GM19395 (cell line): ENCODE measurements around the gene NRXN2.
"Not testable (repeated sequence)": the region's sequence is repeated elsewhere in the genome, so short reads cannot be mapped to it uniquely, and the experiment has no call there.

Experiments
- ATAC-seq: cut with Tn5 transposase; IDR thresholded peaks from one replicate; pipeline ENCODE4 v1.9.1; 2021; ENCODE audit warnings: mild to moderate bottlenecking, moderate library complexity; ENCODE audit not compliant: unreplicated experiment

NRXN2 gene

DNA sequence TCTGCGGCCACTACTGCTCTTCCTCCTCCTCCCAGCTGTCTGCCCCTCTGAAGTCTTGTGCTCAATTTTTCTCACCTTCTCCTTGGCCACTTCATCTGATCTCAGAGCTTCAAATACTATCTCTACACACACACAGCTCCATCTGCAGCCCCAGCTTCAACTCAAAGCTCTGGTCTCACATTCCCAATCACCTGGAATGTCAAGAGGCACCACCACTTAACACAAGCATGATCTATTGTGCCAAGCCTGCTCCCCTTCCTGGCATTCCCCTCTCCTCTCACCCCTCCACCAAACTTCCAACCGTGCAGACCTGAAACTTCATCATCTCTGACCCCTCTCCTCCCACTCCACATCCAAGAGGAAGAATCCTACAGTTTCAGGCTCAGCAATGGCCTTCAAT is 17.5 kb downstream of the NRXN2 start:
- no peak for ATAC-seq

DNA sequence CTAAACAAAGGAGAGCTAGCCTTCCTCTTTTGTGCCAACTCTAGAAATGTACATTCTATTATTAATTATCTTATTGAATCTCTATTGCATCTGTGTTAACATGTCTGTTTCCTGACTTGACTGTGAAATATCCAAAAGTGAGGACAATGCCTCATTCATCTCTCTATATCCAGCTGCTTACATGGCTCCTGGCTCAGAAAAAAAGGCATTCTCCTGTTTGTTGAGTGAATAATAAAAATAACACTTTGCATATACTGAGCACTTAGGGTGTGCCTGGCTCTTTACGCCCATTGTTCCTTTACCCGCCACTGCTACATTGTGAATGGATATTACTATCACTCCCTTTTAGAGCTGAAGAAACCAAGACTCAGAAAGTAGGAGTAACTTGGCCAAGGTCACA is 19.9 kb downstream of the NRXN2 start:
- ATAC-seq = no peak

DNA sequence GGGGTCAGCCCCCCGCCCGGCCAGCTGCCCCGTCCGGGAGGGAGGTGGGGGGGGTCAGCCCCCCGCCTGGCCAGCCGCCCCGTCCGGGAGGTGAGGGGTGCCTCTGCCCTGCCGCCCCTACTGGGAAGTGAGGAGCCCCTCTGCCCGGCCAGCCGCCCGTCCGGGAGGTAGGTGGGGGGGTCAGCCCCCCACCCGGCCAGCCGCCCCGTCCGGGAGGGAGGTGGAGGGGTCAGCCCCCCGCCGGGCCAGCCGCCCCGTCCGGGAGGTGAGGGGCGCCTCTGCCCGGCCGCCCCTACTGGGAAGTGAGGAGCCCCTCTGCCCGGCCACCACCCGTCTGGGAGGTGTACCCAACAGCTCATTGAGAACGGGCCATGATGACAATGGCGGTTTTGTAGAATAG is 21.0 kb downstream of the NRXN2 start:
- not testable (repeated sequence) for ATAC-seq

DNA sequence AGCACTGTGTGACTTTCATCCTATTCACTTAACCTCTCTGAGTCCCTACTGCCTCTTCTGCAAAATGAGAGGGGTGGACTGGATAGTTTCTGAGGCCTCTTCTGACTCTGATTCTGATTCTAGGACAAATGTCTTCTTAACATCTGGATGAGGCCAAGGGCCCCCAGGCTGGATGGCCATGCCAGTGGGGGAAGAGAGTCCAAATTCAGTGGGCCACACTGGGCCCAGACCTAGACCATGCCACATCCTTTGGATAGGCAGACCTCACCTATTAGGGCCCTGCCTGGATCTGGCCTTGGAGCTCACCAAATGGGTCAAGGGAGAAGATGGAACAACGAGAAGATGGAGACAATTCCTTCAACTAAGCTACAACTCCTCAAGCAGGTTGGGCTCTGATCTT is 24.6 kb downstream of the NRXN2 start:
- ATAC-seq = no peak

DNA sequence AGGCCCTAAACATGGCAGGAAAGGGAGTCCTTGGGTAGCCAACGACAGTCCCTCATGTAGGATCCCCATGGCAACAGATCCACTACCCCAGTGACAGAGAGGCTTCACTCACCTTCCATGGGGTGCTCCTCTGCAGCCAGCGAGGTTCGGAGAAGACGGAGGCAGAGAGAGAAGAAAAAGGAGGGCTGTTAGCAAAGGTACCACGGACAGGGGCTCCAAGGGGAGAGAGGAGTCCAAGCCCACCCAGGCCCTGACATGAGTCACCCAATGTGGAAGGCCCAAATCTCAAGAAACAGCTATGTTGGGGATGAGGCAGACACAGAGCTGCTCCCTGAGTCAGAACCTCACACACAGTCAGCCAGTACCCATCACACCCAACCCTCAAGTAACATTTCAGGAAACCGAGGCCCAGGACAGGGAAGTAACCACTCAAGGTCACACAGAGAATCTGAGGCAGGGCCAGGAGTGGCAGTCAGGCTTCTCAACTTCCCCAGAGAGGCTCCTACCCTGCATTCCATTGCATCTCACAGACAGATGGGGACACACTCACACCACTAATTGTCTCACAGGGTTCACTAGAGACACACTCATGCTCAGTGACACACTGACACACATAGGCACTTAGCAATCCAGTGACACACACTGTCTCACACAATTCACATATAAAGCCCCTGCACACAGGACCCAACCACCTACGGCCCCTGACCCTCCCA is 25.2 kb downstream of the NRXN2 start:
- ATAC-seq = no peak

DNA sequence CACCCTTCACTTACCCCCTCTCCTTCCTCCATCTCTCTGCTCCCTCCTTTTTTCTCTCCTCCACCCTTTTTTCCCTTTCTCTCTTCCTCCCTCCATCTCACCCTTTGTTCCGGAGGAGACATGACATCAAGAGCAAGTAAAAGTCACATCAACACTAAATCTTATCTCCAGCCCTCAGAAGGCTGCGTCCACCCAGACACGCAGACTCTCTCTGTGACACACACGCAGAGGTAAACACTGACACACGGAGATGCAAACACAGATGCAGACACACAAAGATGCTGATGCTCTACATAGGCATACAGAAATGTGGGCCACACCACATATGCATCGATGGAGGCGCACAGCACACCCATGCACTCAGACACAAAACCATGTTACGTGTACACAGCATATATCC is 27.0 kb downstream of the NRXN2 start:
- ATAC-seq = no peak

DNA sequence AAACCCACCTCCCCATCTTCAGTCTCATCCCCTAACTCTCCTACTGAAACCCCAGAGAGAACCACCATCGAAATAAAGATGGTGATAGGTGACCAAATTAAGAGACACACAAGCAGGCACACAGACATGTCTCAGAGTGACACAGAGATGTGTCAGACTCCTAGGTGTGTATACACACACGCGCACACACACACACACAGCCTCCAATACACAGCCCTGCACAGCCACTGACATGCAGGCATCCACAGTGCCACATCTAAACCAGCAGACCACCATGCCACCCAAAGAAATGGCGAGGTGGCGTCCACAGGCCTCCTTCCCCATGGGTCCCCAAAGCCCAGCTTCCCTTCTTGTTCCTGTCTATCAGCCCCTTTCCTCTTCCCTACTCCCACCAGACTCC is 27.4 kb downstream of the NRXN2 start:
- no peak for ATAC-seq

DNA sequence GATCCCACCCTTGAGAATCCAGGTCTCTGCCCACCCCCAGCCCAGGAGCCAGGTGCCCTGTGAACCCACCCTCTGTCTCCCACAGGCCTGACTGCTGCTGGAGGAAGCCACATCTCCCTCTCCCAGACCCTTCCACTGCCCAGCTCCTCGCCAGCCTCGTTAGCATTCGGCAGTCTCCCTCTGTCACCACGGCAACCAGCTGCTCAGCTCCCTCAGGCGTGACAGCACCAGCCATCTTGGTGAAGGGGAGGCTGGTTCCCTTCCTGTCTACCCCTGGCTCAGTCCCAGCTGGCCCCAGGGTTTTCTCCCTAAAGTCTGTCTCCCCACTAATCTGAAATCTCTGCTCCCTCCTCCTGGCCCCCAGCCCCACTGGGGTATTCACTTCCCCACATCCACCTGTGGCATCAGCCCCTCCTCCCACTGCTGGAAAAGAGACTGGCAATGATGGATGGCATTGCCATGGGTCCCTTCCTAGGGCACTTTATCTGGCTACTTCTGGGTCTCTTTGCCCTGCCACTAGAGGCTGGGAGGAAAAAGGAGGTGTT is 28.1 kb downstream of the NRXN2 start:
- ATAC-seq = no peak

DNA sequence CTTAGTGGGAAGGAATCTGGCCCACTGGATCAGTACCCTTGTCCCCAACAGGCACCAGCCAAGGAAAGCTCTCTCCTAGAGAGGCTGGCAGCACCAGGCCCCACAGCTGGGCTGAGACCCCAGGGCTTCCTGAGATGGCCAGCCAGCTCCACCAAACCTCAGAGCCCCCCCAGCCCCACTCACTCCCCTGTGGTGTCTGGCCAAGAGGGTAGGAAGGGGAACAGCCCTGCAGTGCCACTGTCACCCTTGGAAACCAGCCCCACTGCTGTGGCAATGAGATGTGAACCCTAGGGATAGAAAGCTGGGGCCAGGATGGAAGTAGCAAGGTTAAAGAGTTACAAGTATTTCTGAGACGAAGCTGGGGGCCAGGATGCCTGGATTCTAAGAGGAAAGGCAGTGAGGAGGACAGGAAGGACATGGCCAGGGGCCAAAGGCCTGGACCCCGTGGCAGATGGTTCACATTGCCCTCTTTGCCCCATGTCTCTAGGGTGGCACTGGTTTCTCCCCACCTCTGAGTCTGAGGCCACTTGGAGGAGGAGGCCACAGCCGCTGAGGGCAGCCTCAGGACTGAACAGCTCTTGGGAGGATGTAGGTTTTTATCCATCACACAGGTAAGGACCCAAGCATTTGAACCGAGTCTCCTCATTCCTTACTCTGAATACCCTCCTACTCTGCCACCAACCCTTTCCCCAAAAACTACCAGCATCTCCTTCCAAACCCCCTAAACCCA is 28.8 kb downstream of the NRXN2 start:
- no peak for ATAC-seq

DNA sequence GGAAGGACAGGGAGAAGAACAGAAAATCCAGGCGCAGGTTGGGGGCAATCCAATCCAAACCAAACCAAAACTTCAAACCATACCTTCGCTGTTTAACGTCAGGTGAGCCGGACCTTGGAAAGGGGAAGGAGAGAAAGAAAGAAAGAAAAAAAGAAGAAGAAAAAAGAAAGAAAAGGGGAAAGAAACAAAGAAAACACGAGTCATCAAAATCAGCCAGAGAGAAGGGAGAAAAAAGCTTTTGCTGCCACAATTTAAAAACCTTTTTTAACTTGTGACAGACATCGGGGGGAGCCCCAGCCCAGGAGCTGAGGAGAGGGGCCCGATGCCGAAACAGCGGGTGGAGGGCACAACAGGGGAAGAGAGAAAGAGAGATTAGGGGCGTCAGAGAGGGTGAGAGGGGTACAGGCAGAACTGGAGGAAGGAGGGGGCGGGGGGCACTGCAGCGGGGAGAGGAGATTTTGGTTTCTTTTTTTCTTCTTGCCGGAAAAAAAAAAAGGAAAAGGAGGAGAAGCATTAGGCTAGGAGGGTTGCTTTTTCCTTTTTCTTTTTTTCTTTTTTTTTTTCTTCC is 30.1 kb downstream of the NRXN2 start:
- no peak for ATAC-seq

DNA sequence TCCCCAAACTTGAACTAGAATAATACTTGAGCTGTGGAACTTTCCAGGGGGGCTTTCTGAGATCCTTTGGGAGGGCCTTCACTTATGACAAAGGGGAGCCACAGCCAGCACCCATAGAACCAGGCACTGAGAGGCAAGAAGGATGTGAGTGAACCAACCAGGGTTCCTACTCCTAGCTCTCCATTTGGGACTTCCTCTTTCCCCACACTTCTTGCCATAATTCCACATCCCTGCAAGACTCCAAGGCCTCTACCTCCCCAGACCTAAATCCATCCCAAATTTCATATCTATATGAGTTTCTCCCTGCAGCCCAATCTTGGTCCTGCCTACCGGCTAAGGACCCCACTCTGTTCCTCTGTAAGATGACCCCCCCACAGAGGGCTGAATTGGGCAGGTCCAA is 31.5 kb downstream of the NRXN2 start:
- ATAC-seq = no peak

DNA sequence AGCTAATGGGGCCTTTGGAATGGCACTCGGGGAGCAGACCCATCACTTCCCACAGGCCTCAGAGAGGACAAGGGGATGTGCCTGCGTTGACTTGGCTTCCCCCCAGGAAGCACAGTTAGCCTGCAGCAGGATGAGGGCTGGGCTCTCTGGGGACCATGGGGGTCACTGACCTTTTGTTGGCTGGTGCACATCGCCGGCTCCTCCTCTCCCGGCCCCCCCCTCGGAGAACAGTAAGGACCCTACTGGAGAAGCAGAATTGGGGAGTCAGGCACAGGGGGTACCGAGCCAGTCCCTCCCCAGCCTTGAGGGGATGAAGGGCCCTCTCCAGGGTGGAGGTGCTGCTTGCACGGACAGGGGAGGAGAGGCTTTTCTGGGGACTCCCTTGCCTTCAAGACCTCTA is 32.8 kb downstream of the NRXN2 start:
- ATAC-seq = no peak

DNA sequence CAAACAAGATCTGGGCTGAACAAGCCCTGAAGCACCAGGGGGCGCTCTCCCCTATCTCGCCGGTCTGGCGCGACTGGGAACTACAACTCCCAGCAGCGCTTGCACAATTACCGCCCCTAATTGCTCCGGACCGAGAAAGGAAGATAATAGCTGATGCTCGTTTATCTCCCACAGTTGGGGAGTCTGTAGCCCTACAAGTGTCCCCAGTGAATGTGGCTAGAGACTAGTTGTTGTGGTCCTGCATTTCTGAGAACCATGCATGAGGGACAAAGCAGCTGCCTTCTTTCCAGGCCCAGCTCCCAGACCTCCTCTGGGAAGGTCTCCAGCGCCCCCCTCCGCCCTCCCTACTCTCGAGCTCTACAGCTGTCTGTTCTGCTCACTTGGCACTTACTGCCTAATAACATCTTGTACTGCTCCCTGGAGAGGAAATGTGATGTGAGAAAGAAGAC is 34.4 kb downstream of the NRXN2 start:
- ATAC-seq = peak; percentile 87

DNA sequence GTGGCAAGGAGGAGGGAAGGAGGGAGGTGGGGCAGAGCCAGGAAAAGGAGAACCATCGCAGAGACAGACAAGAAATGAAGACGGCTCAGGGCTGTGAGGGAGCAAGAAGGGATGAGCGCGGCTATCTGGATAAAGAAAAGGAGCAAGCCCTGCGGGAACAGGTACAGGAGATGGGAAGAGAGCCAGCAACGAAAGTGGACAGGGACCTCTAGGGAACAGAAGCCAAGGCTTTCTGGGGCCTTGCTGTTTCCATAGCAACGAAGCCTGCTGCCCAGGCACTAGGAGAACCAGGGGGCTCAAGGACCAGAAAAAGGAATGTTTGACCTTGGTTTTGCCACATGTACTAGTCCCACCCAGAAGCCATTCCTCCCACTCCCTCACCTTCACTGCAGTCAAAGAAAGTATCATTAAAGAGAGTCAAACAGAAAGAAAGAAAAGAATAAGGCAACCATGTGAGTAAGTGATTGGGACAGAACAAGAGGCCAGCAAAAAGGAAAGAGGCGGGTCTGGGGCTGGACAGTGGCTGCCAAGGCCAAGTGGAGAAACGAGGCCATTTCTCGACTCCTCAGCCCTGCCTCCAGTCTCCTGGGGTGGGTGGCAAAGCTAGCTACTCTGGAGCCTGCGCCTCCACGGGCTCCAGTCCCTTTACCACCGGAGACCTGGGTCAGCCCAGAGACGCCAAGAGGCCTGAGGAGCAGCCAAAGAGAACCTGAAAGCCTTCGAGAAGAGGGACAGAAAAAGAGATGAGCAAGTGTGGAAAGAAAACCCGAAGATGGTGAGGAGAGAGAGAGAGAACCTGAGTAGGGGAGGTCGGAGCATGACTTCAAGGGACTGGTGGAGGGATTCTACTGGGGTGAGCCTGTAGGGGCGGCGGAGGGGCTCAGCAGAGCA is 35.1 kb downstream of the NRXN2 start:
- no peak for ATAC-seq

DNA sequence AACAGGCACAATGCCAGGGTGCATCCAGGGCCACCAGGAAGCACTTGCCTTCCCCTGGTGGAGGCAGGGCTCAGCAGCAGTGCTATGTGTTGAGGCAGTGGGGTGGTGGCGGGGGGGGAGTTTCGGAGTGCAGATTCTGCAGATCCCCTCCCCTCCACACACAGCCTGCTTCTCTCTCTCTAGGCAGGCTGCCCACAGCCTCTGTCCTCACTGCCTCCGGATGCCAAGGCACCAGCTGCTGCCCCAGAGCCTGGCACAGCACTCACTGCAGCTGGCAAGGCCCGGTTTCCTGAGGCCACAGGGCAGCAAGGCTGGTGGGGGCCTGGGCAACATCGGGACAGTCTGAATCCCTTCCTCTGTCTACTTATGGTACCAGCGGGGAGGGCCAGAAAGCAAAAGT is 35.8 kb downstream of the NRXN2 start:
- ATAC-seq = no peak

DNA sequence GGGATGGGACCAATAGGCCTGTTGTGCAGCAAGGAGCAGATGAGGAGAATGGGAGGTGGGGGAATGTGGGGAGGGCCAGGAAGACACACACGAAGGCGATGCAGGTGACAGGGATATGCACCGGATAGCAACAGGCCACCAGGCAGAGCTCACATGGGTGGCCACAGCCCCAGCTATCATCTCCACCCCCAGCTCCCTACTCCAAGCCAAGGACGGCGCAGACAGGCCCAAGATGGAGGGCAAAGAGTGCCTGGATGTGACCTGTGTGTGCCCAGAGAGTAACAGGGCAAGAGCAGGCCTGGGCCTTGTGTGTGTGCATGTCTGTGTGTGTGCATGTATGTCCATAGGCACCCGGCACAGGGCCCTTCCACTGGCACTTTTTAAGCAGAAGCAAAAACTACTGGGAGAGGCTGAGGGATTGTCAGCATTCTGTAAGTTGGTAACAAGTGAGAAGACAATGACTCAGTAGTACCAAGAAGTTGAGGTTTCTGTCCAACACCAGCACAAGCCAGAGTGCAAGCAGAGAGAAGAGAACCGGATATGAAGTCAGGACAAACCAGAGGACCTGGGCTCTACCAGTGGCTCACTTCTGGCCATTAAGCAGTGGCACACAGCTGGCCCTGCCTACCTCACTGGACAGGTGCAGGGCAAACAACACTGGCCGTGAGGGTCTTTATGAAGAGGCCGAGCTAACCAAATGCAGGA is 36.4 kb downstream of the NRXN2 start:
- ATAC-seq = no peak

DNA sequence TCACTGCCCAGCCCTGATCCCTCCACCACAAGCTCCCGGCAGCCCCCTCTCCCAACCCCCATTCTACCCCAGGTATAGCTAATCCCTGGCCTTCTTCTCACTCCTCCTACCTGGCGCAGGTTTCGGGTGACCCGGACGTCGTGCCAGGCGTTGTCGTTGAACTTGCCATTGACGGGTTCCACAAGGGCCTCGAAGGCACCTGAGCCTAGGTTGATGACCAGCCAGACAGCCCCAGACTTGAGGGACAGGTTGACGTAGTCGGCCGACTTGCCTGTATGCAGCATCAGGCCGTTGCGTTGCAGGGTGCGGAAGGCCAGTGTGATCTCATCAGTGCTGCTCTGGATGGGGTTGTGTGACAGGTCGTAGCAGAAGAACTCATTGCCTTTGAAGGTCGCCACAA is 37.5 kb downstream of the NRXN2 start:
- ATAC-seq = no peak

DNA sequence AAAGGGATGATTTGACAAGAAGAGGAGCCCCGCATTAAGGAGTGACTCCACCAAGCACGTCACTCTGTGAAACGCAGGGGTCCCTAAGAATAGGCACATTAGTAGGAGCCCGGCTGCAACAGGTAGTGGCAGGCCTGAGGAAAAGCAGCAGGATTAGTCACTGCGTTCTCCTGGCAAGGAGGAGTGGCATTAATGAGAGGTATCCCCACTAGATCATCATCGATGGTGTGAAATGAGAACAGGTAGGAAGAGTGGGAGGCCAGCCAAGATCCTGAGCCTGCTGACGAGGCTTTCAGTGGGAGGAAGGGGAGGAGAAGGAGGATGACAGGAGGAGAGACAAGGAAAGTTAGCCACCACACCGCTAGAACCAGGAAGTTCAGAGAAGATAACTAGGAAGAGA is 38.6 kb downstream of the NRXN2 start:
- ATAC-seq = no peak

DNA sequence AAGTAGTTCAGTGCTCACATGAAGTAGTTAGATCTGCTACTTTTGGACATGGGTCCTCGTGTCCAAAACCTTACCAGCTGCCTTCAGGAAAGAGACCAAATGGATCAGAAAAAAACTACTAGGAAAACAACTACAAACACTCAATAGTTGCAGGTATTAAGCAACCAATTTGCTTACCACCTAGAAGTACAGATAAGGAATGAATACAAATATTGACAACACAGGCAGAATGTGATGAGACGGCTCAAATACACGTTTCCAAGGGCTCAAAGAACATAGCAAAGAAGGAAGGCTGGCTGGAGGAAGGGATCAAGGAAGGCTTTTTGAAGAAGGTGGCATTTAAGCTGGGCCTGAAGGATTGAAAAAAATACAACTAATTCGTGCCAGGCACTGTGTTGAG is 41.8 kb downstream of the NRXN2 start:
- ATAC-seq = no peak

DNA sequence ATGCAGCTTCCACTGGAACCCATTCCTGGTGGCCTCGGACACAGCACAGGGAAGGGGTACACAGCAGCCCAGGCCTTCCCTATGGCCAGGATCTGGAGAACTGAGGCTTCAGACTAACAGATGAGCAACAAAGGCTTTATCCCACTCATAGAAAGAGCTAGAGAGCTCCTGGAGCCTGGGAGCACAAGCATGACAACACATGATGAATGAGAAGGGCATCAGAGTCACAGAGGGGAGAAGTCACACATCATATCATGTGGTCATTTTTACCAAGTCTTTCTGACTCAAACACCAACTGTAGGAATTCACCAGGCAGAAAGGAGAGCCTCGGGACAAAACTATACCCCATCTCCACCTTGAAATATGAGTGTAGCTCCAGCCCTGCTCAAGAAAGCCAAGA is 43.2 kb downstream of the NRXN2 start:
- ATAC-seq = no peak
